ENCODE measurements around the gene SYPL1. TPM values are rescaled to one million over a fixed set of nuclear protein-coding genes. Genes with fewer than 3 reads are reported as not detected.

SYPL1 gene
- total RNA-seq, 2 experiments from 2014 or later = 36.7 to 40.3 TPM

DNA sequence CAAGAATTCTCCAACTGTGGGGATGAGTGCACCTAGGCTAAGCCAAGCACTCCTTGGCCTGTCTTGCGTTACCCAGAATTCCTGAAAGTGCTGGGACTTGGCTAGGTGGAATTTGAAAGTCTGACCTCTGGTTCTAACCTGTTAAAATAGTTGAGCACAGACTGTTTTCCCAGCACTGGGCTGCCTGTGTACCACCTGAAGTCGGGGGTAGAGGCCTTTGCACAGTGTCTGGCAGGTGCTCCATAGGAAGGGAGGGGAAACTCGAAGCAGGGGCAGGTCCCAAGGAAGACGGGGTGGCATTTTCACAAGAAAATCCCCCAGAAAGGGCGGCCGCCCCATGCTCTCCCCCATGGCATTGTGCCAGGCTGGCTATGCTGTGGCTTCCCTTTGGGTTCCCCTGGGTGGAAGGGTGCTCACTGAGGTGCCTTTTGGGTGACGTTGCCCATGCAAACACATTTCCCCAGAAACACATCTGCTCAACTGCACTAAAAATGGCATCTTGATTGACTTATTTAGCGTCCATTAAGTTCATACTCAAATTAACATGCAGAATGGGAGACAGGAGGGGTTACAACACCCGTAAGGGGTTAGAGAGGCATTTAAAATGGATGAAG, 62.9 kb downstream of the SYPL1 start:
- Mint-ChIP-seq H3K27me3 (peaks cover 14% of the 10 kb centered on the region), H3K36me3 (ENCODE audit: low read depth) (no peaks in the 10 kb centered on the region), H3K4me1 (no peaks in the 10 kb centered on the region), H3K27ac (no peak overlapping the region), H3K4me3 (no peak overlapping the region), H3K9me3 (no peaks in the 10 kb centered on the region)
- ChIA-PET CTCF (interaction anchor here (1.0 to 1.9 kb wide), 2 partner anchors 104 kb away, joined by 3 to 8 read pairs; no protein-coding TSS in a partner anchor), POLR2A (no interaction called here)
- DNase-seq = no peak

DNA sequence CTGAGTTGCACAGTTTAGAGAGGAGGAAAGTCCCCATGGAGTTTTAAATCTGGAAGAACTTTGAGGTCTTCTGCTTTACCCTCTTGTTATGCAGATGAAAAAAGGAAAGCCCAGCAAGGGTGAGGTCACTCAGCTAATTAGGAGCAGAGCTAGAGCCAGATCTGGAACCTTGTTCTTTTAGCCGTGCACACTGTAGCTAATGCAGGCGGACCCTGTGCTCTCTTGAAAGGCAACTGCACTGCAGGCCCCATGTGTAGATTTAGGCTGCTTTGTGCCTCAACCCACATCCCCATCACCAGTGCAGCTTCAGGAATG, 63.4 kb downstream of the SYPL1 start:
- Mint-ChIP-seq H3K27me3 (peaks cover 17% of the 10 kb centered on the region), H3K36me3 (ENCODE audit: low read depth) (no peaks in the 10 kb centered on the region), H3K27ac (no peak overlapping the region), H3K9me3 (no peaks in the 10 kb centered on the region), H3K4me1 (no peaks in the 10 kb centered on the region), H3K4me3 (no peak overlapping the region)
- ChIA-PET POLR2A (no interaction called here), CTCF (interaction anchor here (1.0 to 1.3 kb wide), 2 partner anchors 22 to 105 kb away, joined by 3 to 4 read pairs; no protein-coding TSS in a partner anchor)
- DNase-seq = no peak

DNA sequence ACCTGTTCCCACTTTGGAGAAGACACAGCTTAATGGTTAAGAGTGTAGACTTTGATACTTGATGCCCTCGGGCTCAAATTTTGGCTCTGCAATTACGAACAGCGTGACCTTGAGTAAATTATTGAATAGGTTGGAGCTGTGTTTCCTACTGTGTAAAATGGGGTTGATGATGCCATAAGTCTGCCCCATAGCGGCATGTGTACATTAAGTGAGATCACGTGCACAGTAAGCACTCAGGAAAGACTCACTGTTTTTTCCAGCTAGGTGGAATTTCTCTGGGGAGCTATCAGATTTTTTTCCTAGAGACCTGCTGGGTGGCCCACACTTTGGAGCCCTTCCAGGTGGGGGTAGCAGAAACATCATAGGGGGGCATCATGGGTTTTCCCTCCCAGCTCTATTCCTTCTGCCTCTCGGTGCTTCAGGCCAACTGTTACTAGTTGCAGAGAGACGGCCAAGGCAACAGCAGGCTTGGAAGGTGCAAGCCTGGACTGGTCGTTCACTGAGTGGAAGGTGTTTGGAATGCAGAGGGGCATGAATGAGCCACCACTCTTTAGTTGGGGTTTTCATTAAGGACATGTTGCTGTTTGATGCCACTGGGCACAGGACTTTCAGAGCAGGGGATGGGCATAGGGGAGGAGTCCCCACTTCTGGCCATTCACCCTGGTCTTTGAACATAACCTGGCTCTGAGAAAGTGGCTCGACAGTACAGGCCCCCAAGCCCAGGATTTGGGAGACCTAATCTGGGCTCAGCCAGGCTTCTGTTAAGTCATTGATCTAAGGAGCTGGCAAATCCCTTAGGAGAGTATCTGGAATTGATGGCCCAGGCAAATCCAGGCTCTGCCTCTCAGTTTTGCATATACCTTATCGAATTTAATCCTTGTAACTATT, 64.0 kb downstream of the SYPL1 start:
- no peak overlapping the region for H3K27ac Mint-ChIP-seq
- no peak overlapping the region for H3K4me3 Mint-ChIP-seq
- H3K4me1 Mint-ChIP-seq = no peaks in the 10 kb centered on the region
- H3K27me3 Mint-ChIP-seq = peaks cover 16% of the 10 kb centered on the region
- CTCF ChIA-PET = interaction anchor here (0.9 to 1.3 kb wide), 4 partner anchors 11 to 106 kb away, joined by 3 to 4 read pairs (median 4); no protein-coding TSS in a partner anchor
- POLR2A ChIA-PET = no interaction called here
- no peaks in the 10 kb centered on the region for H3K9me3 Mint-ChIP-seq
- no peak for DNase-seq
- H3K36me3 Mint-ChIP-seq (ENCODE audit: low read depth) = no peaks in the 10 kb centered on the region

DNA sequence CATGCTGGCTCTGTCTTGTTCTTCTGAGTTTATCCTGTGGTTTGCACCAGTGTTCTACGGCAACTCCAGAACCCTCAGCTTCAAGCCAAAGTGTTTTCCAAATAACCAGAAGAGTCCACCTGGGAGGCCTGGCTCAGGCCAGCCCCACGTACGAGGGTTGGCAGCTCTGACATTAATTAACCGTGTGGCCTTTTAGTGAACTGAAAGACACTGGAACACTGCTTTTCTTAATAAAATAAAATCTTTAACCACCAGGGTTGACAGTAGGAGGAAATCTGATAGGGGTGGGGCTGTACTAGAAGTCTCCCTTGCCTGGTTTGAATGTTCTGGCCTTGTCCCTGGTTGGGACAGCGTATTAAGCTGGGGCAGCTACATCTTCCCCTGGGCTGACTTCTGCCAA, 64.9 kb downstream of the SYPL1 start:
- H3K27me3 Mint-ChIP-seq = peaks cover 18% of the 10 kb centered on the region
- H3K9me3 Mint-ChIP-seq = no peaks in the 10 kb centered on the region
- H3K27ac Mint-ChIP-seq = no peak overlapping the region
- H3K4me1 Mint-ChIP-seq = peaks cover 8% of the 10 kb centered on the region
- POLR2A ChIA-PET = no interaction called here
- CTCF ChIA-PET = interaction anchor here (0.9 to 1.3 kb wide), 4 partner anchors 10 to 117 kb away, joined by 3 to 4 read pairs (median 3); no protein-coding TSS in a partner anchor
- H3K36me3 Mint-ChIP-seq (ENCODE audit: low read depth) = no peaks in the 10 kb centered on the region
- no peak for DNase-seq
- H3K4me3 Mint-ChIP-seq = no peak overlapping the region

DNA sequence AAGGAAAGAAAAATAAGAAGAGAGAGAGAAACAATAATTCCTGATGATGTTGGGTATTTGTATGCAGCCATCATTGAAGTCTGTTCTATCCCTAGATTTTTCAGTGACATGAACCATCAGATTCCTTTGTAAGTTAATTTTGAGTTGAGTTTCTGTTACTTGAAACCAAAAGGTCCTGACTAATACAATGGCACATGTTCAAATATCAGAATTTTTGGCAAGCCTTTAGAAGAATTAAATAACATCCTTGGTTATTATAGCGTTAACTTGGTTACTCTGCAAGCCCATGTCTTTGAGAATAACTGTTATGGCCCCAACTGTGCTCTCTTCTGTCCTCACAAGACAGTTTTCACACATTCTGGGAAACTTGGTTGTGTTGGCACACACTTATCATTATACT, 66.5 kb downstream of the SYPL1 start:
- Mint-ChIP-seq H3K9me3 (no peaks in the 10 kb centered on the region), H3K4me1 (peaks cover 23% of the 10 kb centered on the region), H3K4me3 (no peak overlapping the region), H3K27ac (no peak overlapping the region), H3K27me3 (peaks cover 21% of the 10 kb centered on the region), H3K36me3 (ENCODE audit: low read depth) (no peaks in the 10 kb centered on the region)
- no peak for DNase-seq
- POLR2A ChIA-PET = no interaction called here
- CTCF ChIA-PET = no interaction called here

DNA sequence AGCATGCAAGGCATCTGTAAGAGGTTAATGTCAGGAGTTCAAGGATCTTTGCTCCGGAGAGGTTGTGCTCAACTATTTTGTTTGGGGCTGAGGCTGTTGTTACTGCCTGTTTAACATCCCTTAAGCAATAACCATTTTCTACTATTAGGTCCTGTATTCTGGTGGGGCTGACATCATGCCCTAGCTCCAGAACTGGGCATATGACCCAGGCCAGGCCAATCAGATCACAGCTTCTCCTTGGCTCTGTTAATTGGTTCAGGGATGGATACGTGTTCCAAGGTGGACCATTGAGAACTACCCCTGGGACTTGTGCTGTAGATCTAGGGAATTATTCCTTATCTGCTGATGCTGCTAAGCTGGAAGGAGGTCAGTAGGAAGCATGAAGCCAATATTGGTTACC, 67.0 kb downstream of the SYPL1 start:
- CTCF ChIA-PET = interaction anchor here (1.0 to 1.1 kb wide), 2 partner anchors 62 to 393 kb away, joined by 3 read pairs; no protein-coding TSS in a partner anchor
- Mint-ChIP-seq H3K27me3 (peaks cover 22% of the 10 kb centered on the region), H3K9me3 (no peaks in the 10 kb centered on the region), H3K4me1 (peaks cover 28% of the 10 kb centered on the region), H3K27ac (no peak overlapping the region), H3K36me3 (ENCODE audit: low read depth) (no peaks in the 10 kb centered on the region), H3K4me3 (no peak overlapping the region)
- POLR2A ChIA-PET = no interaction called here
- DNase-seq = no peak

DNA sequence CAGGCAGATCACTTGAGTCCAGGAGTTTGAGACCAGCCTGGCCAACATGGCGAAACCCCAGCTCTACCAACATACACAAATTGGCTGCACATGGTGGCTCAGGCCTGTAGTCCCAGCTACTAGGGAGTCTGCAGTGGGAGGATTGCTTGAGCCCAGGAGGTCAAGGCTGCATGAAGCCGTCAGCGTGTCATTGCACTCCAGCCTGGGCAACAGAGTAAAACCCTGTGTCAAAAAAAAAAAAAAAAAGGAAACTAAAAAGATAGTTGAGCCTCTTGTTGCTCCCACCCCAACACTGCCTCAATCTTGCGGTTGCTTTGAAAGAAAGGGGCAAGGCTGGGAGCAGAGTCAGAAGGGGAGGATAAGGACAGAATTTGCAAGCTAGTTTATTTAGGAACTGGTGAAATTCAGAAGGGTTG, 69.9 kb downstream of the SYPL1 start:
- H3K4me3 Mint-ChIP-seq = no peak overlapping the region

DNA sequence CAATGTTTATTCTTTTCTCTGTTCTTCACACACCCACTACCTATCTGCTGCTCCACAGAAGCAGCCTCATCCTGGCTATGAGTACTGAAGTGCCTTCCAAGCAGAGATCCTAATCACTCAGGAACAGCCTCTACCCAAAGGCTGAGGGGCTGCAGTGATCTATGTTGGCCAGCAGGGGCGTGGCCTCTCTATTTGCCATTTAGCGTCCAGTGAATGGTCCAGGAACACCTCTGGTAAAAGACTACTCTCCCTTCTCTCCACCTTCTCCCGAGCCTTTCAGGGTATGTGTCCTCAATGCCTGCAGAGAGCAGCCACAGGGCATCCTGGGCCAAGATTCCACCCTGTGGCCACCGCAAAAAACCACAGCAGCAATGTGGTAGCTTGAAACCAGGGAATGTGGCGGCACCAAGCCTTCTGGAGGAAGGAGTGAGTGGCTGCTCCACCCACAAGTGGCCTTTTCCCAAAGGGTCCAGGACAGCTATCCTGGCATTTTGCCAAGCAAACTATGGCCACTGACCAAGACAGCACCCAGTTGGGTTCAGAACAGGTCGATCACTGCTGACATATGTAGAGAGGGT, 70.9 kb downstream of the SYPL1 start:
- ChIA-PET POLR2A (no interaction called here), CTCF (interaction anchor here (0.9 to 1.6 kb wide), 5 partner anchors 9 to 383 kb away, joined by 3 to 7 read pairs (median 3); no protein-coding TSS in a partner anchor)
- H3K27me3 Mint-ChIP-seq = peaks cover 23% of the 10 kb centered on the region
- no peaks in the 10 kb centered on the region for H3K36me3 Mint-ChIP-seq (ENCODE audit: low read depth)
- no peaks in the 10 kb centered on the region for H3K9me3 Mint-ChIP-seq
- DNase-seq = peak; percentile 26
- H3K4me3 Mint-ChIP-seq = no peak overlapping the region
- peak overlapping the region; percentile 42 for H3K27ac Mint-ChIP-seq
- H3K4me1 Mint-ChIP-seq = peaks cover 28% of the 10 kb centered on the region

More for the DNA sequence above, 69.9 kb downstream of the SYPL1 start:
- POLR2A ChIA-PET = no interaction called here
- CTCF ChIA-PET = interaction anchor here (0.6 to 1.6 kb wide), 8 partner anchors 8 to 304 kb away, joined by 3 to 7 read pairs (median 4); no protein-coding TSS in a partner anchor
- Mint-ChIP-seq H3K9me3 (no peaks in the 10 kb centered on the region), H3K27me3 (peaks cover 23% of the 10 kb centered on the region), H3K36me3 (ENCODE audit: low read depth) (no peaks in the 10 kb centered on the region), H3K4me1 (peaks cover 28% of the 10 kb centered on the region), H3K27ac (no peak overlapping the region)
- DNase-seq = no peak

Other genes with a start within 250 kb of the SYPL1 start
- gene ATXN7L1, start 235.7 kb downstream of the SYPL1 start, total RNA-seq = 10 to 100 TPM; 23.8 to 25.4 TPM
- 1 to 10 TPM; 2.7 to 3.7 TPM for gene CDHR3, start 149.0 kb downstream of the SYPL1 start, total RNA-seq
- gene NAMPT, start 172.7 kb upstream of the SYPL1 start, total RNA-seq = 10 to 100 TPM; 58.7 to 70.8 TPM